Globus pallidus (tissue), 1 donor: ENCODE measurements around the gene NEU2.
"Not testable (repeated sequence)": the region's sequence is repeated elsewhere in the genome, so short reads cannot be mapped to it uniquely, and the experiment has no call there.

Source experiments
- DNase-seq: peaks from one replicate; pipeline ENCODE4 v3.0.0-alpha.2; 2015; ENCODE audit warnings: low spot score

The NEU2 gene

GRCh38 chr2:233056961-233057605 lies 24.6 kb downstream of the NEU2 start:
- DNase-seq, result no peak

- no peak for DNase-seq
Observed at GRCh38 chr2:233058717-233059546, 26.5 kb downstream of the NEU2 start.

GRCh38 chr2:233059547-233059796 lies 27.0 kb downstream of the NEU2 start:
- DNase-seq, result no peak

- DNase-seq, result peak; percentile 58
Observed at GRCh38 chr2:233059797-233060500, 27.5 kb downstream of the NEU2 start, which contains the start of gene INPP5D. Gene INPP5D, plus strand, starts transcription at chr2:233060342. Its CDS starts 137 bp downstream, at chr2:233060479.

- no peak for DNase-seq
Observed at GRCh38 chr2:233060501-233060979, 28.1 kb downstream of the NEU2 start.

GRCh38 chr2:233060980-233061590 lies 28.6 kb downstream of the NEU2 start:
- no peak for DNase-seq

GRCh38 chr2:233061591-233062450 lies 29.3 kb downstream of the NEU2 start:
- no peak for DNase-seq

- no peak for DNase-seq
Observed at GRCh38 chr2:233062451-233062850, 30.0 kb downstream of the NEU2 start.

GRCh38 chr2:233062946-233063268 lies 30.4 kb downstream of the NEU2 start:
- no peak for DNase-seq

- DNase-seq, result no peak
Observed at GRCh38 chr2:233063269-233063975, 30.9 kb downstream of the NEU2 start.

- DNase-seq, result no peak
Observed at GRCh38 chr2:233063976-233064411, 31.5 kb downstream of the NEU2 start.

- no peak for DNase-seq
Observed at GRCh38 chr2:233064530-233065199, 32.2 kb downstream of the NEU2 start.

- not testable (repeated sequence) for DNase-seq
Observed at GRCh38 chr2:233065200-233065589, 32.7 kb downstream of the NEU2 start.

- DNase-seq, result no peak
Observed at GRCh38 chr2:233065954-233066470, 33.5 kb downstream of the NEU2 start.

GRCh38 chr2:233068762-233069418 lies 36.4 kb downstream of the NEU2 start:
- DNase-seq, result no peak

- DNase-seq, result no peak
Observed at GRCh38 chr2:233072838-233073237, 40.4 kb downstream of the NEU2 start.

GRCh38 chr2:233074106-233074505 lies 41.6 kb downstream of the NEU2 start:
- DNase-seq, result no peak

GRCh38 chr2:233075141-233075965 lies 42.9 kb downstream of the NEU2 start:
- DNase-seq, result no peak

- DNase-seq, result peak; percentile 49
Observed at GRCh38 chr2:233075966-233076339, 43.5 kb downstream of the NEU2 start.
